ENCODE results near the gene LEMD2. TPM values are rescaled to one million over a fixed set of nuclear protein-coding genes. Genes with fewer than 3 reads are reported as not detected.

Gene LEMD2
- total RNA-seq, 1 experiment from 2014 or later, result 62.9 TPM

DNA sequence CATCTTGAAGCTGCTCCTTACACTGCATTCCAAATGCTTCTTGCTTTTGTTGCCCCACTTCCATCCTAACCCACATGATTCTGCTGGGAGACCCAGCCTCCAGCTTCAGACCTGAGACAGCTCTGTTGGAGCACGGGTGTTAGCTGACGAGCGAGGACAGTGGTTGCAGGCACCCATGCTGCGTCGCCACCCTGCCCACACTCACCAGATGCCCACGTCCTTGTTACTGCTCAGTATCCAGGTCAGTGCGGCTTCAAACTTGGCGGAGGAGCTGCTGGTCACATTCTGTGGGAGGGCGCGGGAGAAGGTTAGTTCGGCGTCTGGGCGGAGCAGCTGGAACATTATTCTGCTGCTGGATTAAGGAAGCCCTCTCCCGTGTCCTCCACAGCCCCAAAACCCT is 9.0 kb downstream of the LEMD2 start:
- TF ChIP-seq NFE2L1 (CRISPR knock-in tag; IDR thresholded peaks at IDR 0.05), result no peak
- H3K9me3 Mint-ChIP-seq, result no peaks in the 10 kb centered on the region
- ChIA-PET POLR2A (no interaction called here), CTCF (interaction anchor here (0.9 to 5.4 kb wide), 18 partner anchors 8 to 384 kb away, joined by 3 to 86 read pairs (median 4); partner anchors contain the start of gene IP6K3)
- peaks cover 74% of the 10 kb centered on the region for H3K36me3 Mint-ChIP-seq
- no peak overlapping the region for H3K4me3 Mint-ChIP-seq
- H3K27ac Mint-ChIP-seq, result peak overlapping the region; percentile 94
- H3K4me1 Mint-ChIP-seq, result peaks cover 51% of the 10 kb centered on the region
- ATAC-seq, result no peak
- no peak for DNase-seq (ENCODE audit: low spot score)
- no peaks in the 10 kb centered on the region for H3K27me3 Mint-ChIP-seq (ENCODE audit: low read depth)

DNA sequence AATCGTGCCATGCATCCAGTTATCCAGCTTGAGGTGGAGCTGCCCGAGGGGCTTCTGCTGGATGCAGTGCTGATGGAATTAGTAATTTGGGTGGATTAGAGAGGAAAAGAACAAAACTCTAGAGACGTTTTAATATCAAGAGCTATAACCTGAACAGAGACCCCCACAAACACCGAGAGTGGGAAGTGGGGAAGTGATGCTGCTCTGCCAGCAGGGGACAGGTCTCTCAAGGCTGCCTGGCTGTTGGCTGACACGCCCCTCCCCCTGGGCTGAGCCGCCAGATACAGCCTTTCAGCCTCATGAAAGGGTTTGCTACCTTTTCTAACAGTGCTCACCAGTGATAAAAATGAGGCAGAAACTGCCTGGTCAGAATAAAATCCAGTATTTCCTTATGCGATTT is 9.6 kb downstream of the LEMD2 start:
- H3K27ac Mint-ChIP-seq, result peak overlapping the region; percentile 94
- POLR2A ChIA-PET, result interaction anchor here (0.6 to 1.2 kb wide), 3 partner anchors 9 to 249 kb away, joined by 3 to 4 read pairs (median 3); no protein-coding TSS in a partner anchor

GRCh38 chr6:33778444-33779121 is 10.3 kb downstream of the LEMD2 start:
- Mint-ChIP-seq H3K27me3 (ENCODE audit: low read depth) (no peaks in the 10 kb centered on the region), H3K36me3 (peaks cover 70% of the 10 kb centered on the region), H3K9me3 (no peaks in the 10 kb centered on the region), H3K4me3 (no peak overlapping the region), H3K27ac (no peak overlapping the region; the same call in 1 of the 2 replicates), H3K4me1 (peaks cover 47% of the 10 kb centered on the region)
- POLR2A ChIA-PET, result interaction anchor here (0.6 to 1.2 kb wide), 3 partner anchors 9 to 249 kb away, joined by 3 to 4 read pairs (median 3); no protein-coding TSS in a partner anchor
- CTCF ChIA-PET, result interaction anchor here (0.6 to 5.4 kb wide), 18 partner anchors 9 to 418 kb away, joined by 3 to 86 read pairs (median 4); partner anchors contain the start of gene IP6K3
- no peak for DNase-seq (ENCODE audit: low spot score)
- ATAC-seq, result no peak
- TF ChIP-seq HMGA2 (CRISPR knock-in tag; IDR thresholded peaks at IDR 0.05), result no peak
- no peak for TF ChIP-seq SP1 (CRISPR knock-in tag; conservative IDR thresholded peaks at IDR 0.05)
- TF ChIP-seq NR1H2 (CRISPR knock-in tag; IDR thresholded peaks at IDR 0.05), result no peak
- TF ChIP-seq OVOL2 (CRISPR knock-in tag; IDR thresholded peaks at IDR 0.05; ENCODE audit: borderline replicate concordance), result no peak
- TF ChIP-seq ZNF263 (CRISPR knock-in tag; IDR thresholded peaks at IDR 0.05; ENCODE audit: low read depth), result no peak
- no peak for TF ChIP-seq FOXP4 (CRISPR knock-in tag; IDR thresholded peaks at IDR 0.05)
- no peak for TF ChIP-seq RORB (CRISPR knock-in tag; IDR thresholded peaks at IDR 0.05)
- TF ChIP-seq, protein P1, sequence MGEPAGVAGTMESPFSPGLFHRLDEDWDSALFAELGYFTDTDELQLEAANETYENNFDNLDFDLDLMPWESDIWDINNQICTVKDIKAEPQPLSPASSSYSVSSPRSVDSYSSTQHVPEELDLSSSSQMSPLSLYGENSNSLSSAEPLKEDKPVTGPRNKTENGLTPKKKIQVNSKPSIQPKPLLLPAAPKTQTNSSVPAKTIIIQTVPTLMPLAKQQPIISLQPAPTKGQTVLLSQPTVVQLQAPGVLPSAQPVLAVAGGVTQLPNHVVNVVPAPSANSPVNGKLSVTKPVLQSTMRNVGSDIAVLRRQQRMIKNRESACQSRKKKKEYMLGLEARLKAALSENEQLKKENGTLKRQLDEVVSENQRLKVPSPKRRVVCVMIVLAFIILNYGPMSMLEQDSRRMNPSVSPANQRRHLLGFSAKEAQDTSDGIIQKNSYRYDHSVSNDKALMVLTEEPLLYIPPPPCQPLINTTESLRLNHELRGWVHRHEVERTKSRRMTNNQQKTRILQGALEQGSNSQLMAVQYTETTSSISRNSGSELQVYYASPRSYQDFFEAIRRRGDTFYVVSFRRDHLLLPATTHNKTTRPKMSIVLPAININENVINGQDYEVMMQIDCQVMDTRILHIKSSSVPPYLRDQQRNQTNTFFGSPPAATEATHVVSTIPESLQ (CRISPR knock-in tag; IDR thresholded peaks at IDR 0.05), result no peak
- TF ChIP-seq, protein P2, sequence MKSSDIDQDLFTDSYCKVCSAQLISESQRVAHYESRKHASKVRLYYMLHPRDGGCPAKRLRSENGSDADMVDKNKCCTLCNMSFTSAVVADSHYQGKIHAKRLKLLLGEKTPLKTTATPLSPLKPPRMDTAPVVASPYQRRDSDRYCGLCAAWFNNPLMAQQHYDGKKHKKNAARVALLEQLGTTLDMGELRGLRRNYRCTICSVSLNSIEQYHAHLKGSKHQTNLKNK (CRISPR knock-in tag; IDR thresholded peaks at IDR 0.05), result no peak
- no peak for TF ChIP-seq ELF4 (CRISPR knock-in tag; IDR thresholded peaks at IDR 0.05; ENCODE audit: low read depth)

More for the DNA sequence above, 9.6 kb downstream of the LEMD2 start:
- peak; percentile 29 for ATAC-seq
- H3K27me3 Mint-ChIP-seq (ENCODE audit: low read depth), result no peaks in the 10 kb centered on the region
- CTCF ChIA-PET, result interaction anchor here (0.6 to 5.4 kb wide), 24 partner anchors 8 to 385 kb away, joined by 3 to 86 read pairs (median 4); partner anchors contain the start of gene IP6K3
- DNase-seq (ENCODE audit: low spot score), result no peak
- H3K9me3 Mint-ChIP-seq, result no peaks in the 10 kb centered on the region
- H3K36me3 Mint-ChIP-seq, result peaks cover 76% of the 10 kb centered on the region
- TF ChIP-seq ZNF396 (CRISPR knock-in tag; IDR thresholded peaks at IDR 0.05; ENCODE audit: borderline replicate concordance), result no peak
- no peak for TF ChIP-seq SMAD3 (CRISPR knock-in tag; IDR thresholded peaks at IDR 0.05; ENCODE audit: borderline replicate concordance)
- TF ChIP-seq CREB1 (CRISPR knock-in tag; IDR thresholded peaks at IDR 0.05), result no peak
- no peak for TF ChIP-seq ERG (CRISPR knock-in tag; IDR thresholded peaks at IDR 0.05)
- TF ChIP-seq ZNF532 (CRISPR knock-in tag; IDR thresholded peaks at IDR 0.05; ENCODE audit: borderline replicate concordance), result no peak
- peaks cover 47% of the 10 kb centered on the region for H3K4me1 Mint-ChIP-seq
- no peak overlapping the region for H3K4me3 Mint-ChIP-seq

All from WTC11 (cell line).